Spinal cord (tissue), 10 donors: ENCODE data around the gene SLC8A1. TPM values are rescaled to one million over a fixed set of nuclear protein-coding genes. Genes with fewer than 3 reads are reported as not detected.

Experiments
- DNase-seq, 6 donors: peaks; one replicate each; pipeline versions ENCODE4 v3.0.0 to v3.0.0-alpha.2; 2013 to 2015; ENCODE audit warnings: low spot score in 6 of 6, low read depth in 4 of 6
- H3K27ac ChIP-seq: one replicate; pipeline ENCODE4 v1.5.1; 2013; ENCODE audit warnings: low read depth, low read length, control low read depth
- H3K27me3 ChIP-seq: one replicate; pipeline ENCODE4 v1.6.1; 2013; ENCODE audit warnings: low read length; ENCODE audit not compliant: control insufficient read depth, insufficient read depth
- H3K36me3 ChIP-seq: one replicate; pipeline ENCODE4 v1.6.1; 2013; ENCODE audit warnings: low read length; ENCODE audit not compliant: control insufficient read depth, insufficient read depth
- H3K4me1 ChIP-seq: one replicate; pipeline ENCODE4 v1.6.1; 2013; ENCODE audit warnings: low read length; ENCODE audit not compliant: control insufficient read depth, insufficient read depth
- H3K4me3 ChIP-seq: one replicate; pipeline ENCODE4 v1.5.1; 2013; ENCODE audit warnings: low read depth, low read length, control low read depth
- H3K9me3 ChIP-seq: one replicate; pipeline ENCODE4 v1.6.1; 2013; ENCODE audit warnings: low read length; ENCODE audit not compliant: control insufficient read depth, insufficient read depth
- WGBS: methylation state at CpG from one replicate; pipeline ENCODE4 v1.1.5; 2013; ENCODE audit warnings: missing lambda C conversion rate; ENCODE audit not compliant: insufficient coverage; 5-methylcytosine and 5-hydroxymethylcytosine counted together
- polyA plus RNA-seq, 2 donors: library from polyadenylated mRNA; unstranded; fragments of 120-200 nt; gene quantifications; one replicate each; pipeline ENCODE4 v1.2.1, GENCODE V29; 2013; ENCODE audit not compliant: insufficient read length in 2 of 2
- total RNA-seq, 2 donors: library from RNA; depleted of rRNA in 1 of 2; stranded (reverse); fragments of 120-200 nt in 1 of 2; fragments of >200 nt in 1 of 2; gene quantifications; one replicate each; pipeline versions ENCODE4 v1.2.3 to v1.2.4, GENCODE V29; 2013 to 2014
- donor health status: healthy.

SLC8A1 gene
- total and polyA plus RNA-seq, 4 donors: 21.9 to 137 (median 56.3) TPM

- Histone ChIP-seq H3K27me3 (no peaks in the 10 kb centered on the region), H3K9me3 (no peaks in the 10 kb centered on the region), H3K27ac (no peak overlapping the region), H3K4me1 (peaks cover 3% of the 10 kb centered on the region), H3K36me3 (peaks cover 6% of the 10 kb centered on the region), H3K4me3 (no peak overlapping the region)
- no CpG with 5 or more reads among the region's 3 CpGs for WGBS
- DNase-seq: no peak
Measured at GRCh38 chr2:40118622-40119021, 333.3 kb downstream of the SLC8A1 start.

DNA sequence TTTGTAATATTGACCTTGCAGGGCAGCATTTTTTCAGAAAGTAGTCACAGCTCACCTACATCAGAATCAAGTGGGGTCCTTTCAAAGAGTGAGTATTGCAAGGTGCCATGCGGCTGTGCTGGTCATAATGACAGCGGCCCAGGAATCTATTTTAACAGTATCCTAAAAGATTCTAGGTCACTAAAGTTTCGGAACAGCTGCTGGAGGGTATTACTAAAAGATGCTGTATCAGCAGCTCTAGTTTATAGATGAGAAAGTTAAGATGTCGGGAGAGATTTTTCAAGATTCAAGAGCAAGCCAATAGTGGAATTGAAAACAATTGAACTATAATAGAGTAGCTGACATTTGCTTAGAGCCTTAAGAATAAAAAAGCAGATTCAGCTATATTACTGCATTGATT, 336.0 kb downstream of the SLC8A1 start:
- peaks cover 3% of the 10 kb centered on the region for H3K36me3 ChIP-seq
- WGBS: 100% methylated on average over 1 of the region's 4 CpGs
- no peak for DNase-seq
- H3K27me3 ChIP-seq: no peaks in the 10 kb centered on the region
- no peak overlapping the region for H3K27ac ChIP-seq
- no peaks in the 10 kb centered on the region for H3K9me3 ChIP-seq
- H3K4me3 ChIP-seq: no peak overlapping the region
- H3K4me1 ChIP-seq: peaks cover 3% of the 10 kb centered on the region

GRCh38 chr2:40115348-40115747, 336.5 kb downstream of the SLC8A1 start:
- H3K27ac ChIP-seq: no peak overlapping the region
- no peak for DNase-seq
- WGBS: 100% methylated on average over 12 of the region's 12 CpGs
- peaks cover 3% of the 10 kb centered on the region for H3K4me1 ChIP-seq
- no peaks in the 10 kb centered on the region for H3K9me3 ChIP-seq
- peaks cover 3% of the 10 kb centered on the region for H3K36me3 ChIP-seq
- H3K4me3 ChIP-seq: no peak overlapping the region
- no peaks in the 10 kb centered on the region for H3K27me3 ChIP-seq

- 58% methylated on average over 2 of the region's 4 CpGs for WGBS
- Histone ChIP-seq H3K9me3 (peaks cover 1% of the 10 kb centered on the region), H3K4me1 (peaks cover 3% of the 10 kb centered on the region), H3K27me3 (no peaks in the 10 kb centered on the region), H3K4me3 (no peak overlapping the region), H3K27ac (no peak overlapping the region), H3K36me3 (peaks cover 3% of the 10 kb centered on the region)
- no peak for DNase-seq
Measured at GRCh38 chr2:40113997-40114396, 337.9 kb downstream of the SLC8A1 start.

- no peak overlapping the region for H3K27ac ChIP-seq
- peaks cover 1% of the 10 kb centered on the region for H3K9me3 ChIP-seq
- no peak overlapping the region for H3K4me3 ChIP-seq
- peak in 1 of 6 donors; percentile 50 for DNase-seq
- H3K4me1 ChIP-seq: no peaks in the 10 kb centered on the region
- no CpG with 5 or more reads among the region's 4 CpGs for WGBS
- no peaks in the 10 kb centered on the region for H3K27me3 ChIP-seq
- peaks cover 3% of the 10 kb centered on the region for H3K36me3 ChIP-seq
Measured at GRCh38 chr2:40113272-40113968, 338.5 kb downstream of the SLC8A1 start.

DNA sequence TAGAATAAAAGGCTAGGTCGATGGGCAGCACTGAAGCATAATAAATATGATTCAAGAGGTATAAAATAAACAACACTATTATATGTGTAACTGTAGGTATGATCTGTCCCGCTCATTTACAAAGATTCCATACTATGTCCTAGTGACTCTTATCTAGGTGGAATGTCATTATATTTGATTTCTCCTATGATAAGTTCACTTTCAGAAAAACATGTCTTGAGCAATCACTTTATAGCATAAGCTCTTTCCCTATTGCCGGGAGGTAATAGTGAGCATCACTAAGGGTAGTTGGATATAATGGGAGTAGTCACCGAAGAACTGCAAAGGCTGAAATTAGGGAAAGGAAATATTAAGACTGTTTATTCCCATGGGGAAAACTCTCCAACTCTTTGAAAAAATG, 342.5 kb downstream of the SLC8A1 start:
- WGBS: no CpG with 5 or more reads among the region's 4 CpGs
- Histone ChIP-seq H3K27me3 (no peaks in the 10 kb centered on the region), H3K4me3 (no peak overlapping the region), H3K4me1 (no peaks in the 10 kb centered on the region), H3K9me3 (peaks cover 1% of the 10 kb centered on the region), H3K36me3 (no peaks in the 10 kb centered on the region), H3K27ac (no peak overlapping the region)
- no peak for DNase-seq

- no peak for DNase-seq
- no peaks in the 10 kb centered on the region for H3K4me1 ChIP-seq
Measured at GRCh38 chr2:40108851-40109250, 343.0 kb downstream of the SLC8A1 start.

DNA sequence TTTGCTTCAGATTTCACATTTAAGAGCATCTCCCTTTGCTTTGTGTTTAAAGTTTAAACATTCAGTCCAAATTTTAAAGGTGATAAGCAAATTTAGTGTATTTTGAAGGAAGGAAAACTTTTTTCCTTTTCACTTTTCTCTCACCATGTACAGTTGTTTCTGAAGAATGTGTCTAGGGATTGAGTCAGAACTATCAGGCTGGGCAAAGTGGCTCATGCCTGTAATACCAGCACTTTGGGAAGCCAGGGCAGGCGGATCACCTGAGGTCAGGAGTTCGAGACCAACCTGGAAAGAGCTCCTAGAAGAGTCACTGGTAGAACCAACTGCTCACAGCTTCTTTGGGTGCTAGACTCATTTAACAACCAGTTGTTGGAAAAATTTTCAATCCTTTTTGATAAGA, 345.8 kb downstream of the SLC8A1 start:
- WGBS: no CpG with 5 or more reads among the region's 2 CpGs
- no peak for DNase-seq
- no peaks in the 10 kb centered on the region for H3K36me3 ChIP-seq
- H3K4me1 ChIP-seq: no peaks in the 10 kb centered on the region
- peaks cover 1% of the 10 kb centered on the region for H3K9me3 ChIP-seq
- no peak overlapping the region for H3K27ac ChIP-seq
- no peaks in the 10 kb centered on the region for H3K27me3 ChIP-seq
- no peak overlapping the region for H3K4me3 ChIP-seq

More at GRCh38 chr2:40108851-40109250, 343.0 kb downstream of the SLC8A1 start:
- Histone ChIP-seq H3K36me3 (no peaks in the 10 kb centered on the region), H3K27me3 (no peaks in the 10 kb centered on the region), H3K4me3 (no peak overlapping the region), H3K27ac (no peak overlapping the region), H3K9me3 (peaks cover 1% of the 10 kb centered on the region)
- 100% methylated on average over 1 of the region's 4 CpGs for WGBS

- peaks cover 1% of the 10 kb centered on the region for H3K9me3 ChIP-seq
- H3K27ac ChIP-seq: no peak overlapping the region
- no peak overlapping the region for H3K4me3 ChIP-seq
- no peaks in the 10 kb centered on the region for H3K27me3 ChIP-seq
- WGBS: 60% methylated on average over 1 of the region's 5 CpGs
- H3K4me1 ChIP-seq: no peaks in the 10 kb centered on the region
- DNase-seq: no peak
- no peaks in the 10 kb centered on the region for H3K36me3 ChIP-seq
Measured at GRCh38 chr2:40105593-40105992, 346.3 kb downstream of the SLC8A1 start.

- no peak for DNase-seq
- no peaks in the 10 kb centered on the region for H3K4me1 ChIP-seq
- H3K9me3 ChIP-seq: no peaks in the 10 kb centered on the region
- no peaks in the 10 kb centered on the region for H3K36me3 ChIP-seq
- no peak overlapping the region for H3K27ac ChIP-seq
- H3K27me3 ChIP-seq: no peaks in the 10 kb centered on the region
- H3K4me3 ChIP-seq: no peak overlapping the region
- WGBS: no CpG with 5 or more reads among the region's 2 CpGs
Measured at GRCh38 chr2:40103590-40103989, 348.3 kb downstream of the SLC8A1 start.
